K562 (cell line): ENCODE measurements around the gene SHB. TPM values are rescaled to one million over a fixed set of nuclear protein-coding genes. Genes with fewer than 3 reads are reported as not detected.

Source experiments
- ATAC-seq: fragments of 200-7000 bp; cut with Tn5 transposase; 3 replicates; pipeline ENCODE4 v1.9.1; 2020; ENCODE audit warnings: moderate library complexity
- BruUV-seq: library from RNA; stranded (reverse); fragments of 400-500 nt; replicated peaks from 2 replicates; lab custom pipeline; 2021; lab: Mats Ljungman, UMichigan
- CTCF ChIA-PET: fragments of 300-600 bp; formaldehyde crosslinking; extraction: SDS; loops from one replicate; lab custom pipeline; 2021; ENCODE audit warnings: low intra/inter-chr PET ratio; lab: Yijun Ruan, JAX
- POLR2A ChIA-PET: fragments of 300-600, 350-650 bp; sonication (Branson Sonifier 250); formaldehyde crosslinking; extraction: SDS; loops from one replicate; lab custom pipeline; 2021; ENCODE audit warnings: antibody characterized with exemption, inconsistent platforms; lab: Yijun Ruan, JAX
- DNase-seq, 4 experiments: peaks; one replicate each; pipeline versions ENCODE4 v3.0.0 to v3.0.0-alpha.2; 2011 to 2018; ENCODE audit warnings: low spot score in 3 of 4, mixed read lengths in 3 of 4; ENCODE audit errors: extremely low read depth in 1 of 4
- FAIRE-seq: peaks from 2 replicates; lab custom pipeline; 2011; peaks lifted over from hg19 to GRCh38; lab: Jason Lieb, UNC
- H2AFZ ChIP-seq: 2 replicates; pipeline ENCODE4 v1.6.0; 2011; ENCODE audit warnings: low read depth, low read length, control low read depth, inconsistent platforms
- H3K27ac ChIP-seq: fragments of 200-600 bp; 3 replicates; pipeline ENCODE4 v1.8.0; 2011; ENCODE audit warnings: low read depth, mild to moderate bottlenecking, control low read depth, inconsistent platforms, low read length, moderate library complexity, mixed read lengths; ENCODE audit errors: extremely low read depth
- H3K27me3 ChIP-seq, 2 experiments: fragments of 300-600 bp in 1 of 2; 2 replicates in 1 of 2; 3 replicates in 1 of 2; pipeline versions ENCODE4 v1.6.0 to v1.8.0; 2011; ENCODE audit warnings: inconsistent platforms in 2 of 2, low read length in 2 of 2, mild to moderate bottlenecking in 1 of 2, mixed read lengths in 1 of 2, moderate library complexity in 1 of 2; ENCODE audit not compliant: control insufficient read depth in 2 of 2, insufficient read depth in 2 of 2
- H3K36me3 ChIP-seq: fragments of 300-600 bp; 3 replicates; pipeline ENCODE4 v1.8.0; 2011; ENCODE audit warnings: mild to moderate bottlenecking, low read length, inconsistent platforms; ENCODE audit not compliant: control insufficient read depth, insufficient read depth
- H3K4me1 ChIP-seq, 2 experiments: fragments of 200-600 bp in 1 of 2; replicated peaks in 1 of 2; 2 replicates in 1 of 2; 3 replicates in 1 of 2; pipeline versions ENCODE4 v1.5.1 to v1.8.0; 2011; ENCODE audit warnings: inconsistent platforms in 2 of 2, low read length in 2 of 2, mild to moderate bottlenecking in 1 of 2, mixed read lengths in 1 of 2, moderate library complexity in 1 of 2; ENCODE audit not compliant: control insufficient read depth in 2 of 2, insufficient read depth in 2 of 2
- H3K4me2 ChIP-seq: 2 replicates; pipeline ENCODE4 v1.6.1; 2011; ENCODE audit warnings: low read length, control low read depth, inconsistent platforms, mixed read lengths; ENCODE audit not compliant: insufficient read depth
- H3K4me3 ChIP-seq: fragments of 200-600 bp; sonication (generic), shearing (Covaris generic); 2 replicates; pipeline ENCODE4 v1.5.1; 2016; ENCODE audit warnings: control low read depth, inconsistent platforms
- H3K79me2 ChIP-seq: fragments of 200-600 bp; 3 replicates; pipeline ENCODE4 v1.8.0; 2011; ENCODE audit warnings: low read length, inconsistent platforms; ENCODE audit not compliant: control insufficient read depth, insufficient read depth
- H3K9ac ChIP-seq, 2 experiments: 2 replicates each; pipeline versions ENCODE4 v1.6.0 to v1.6.1; 2011; ENCODE audit warnings: low read depth in 2 of 2, low read length in 2 of 2, control low read depth in 1 of 2, inconsistent platforms in 1 of 2, mild to moderate bottlenecking in 1 of 2, mixed read lengths in 1 of 2; ENCODE audit not compliant: insufficient read depth in 1 of 2
- H3K9me1 ChIP-seq: one replicate; pipeline ENCODE4 v1.6.0; 2011; ENCODE audit warnings: inconsistent platforms, mild to moderate bottlenecking, low read length, moderate library complexity; ENCODE audit not compliant: control insufficient read depth, insufficient read depth
- H3K9me3 ChIP-seq: replicated peaks from 2 replicates; pipeline ENCODE4 v1.5.1; 2011; ENCODE audit warnings: low read depth, low read length, inconsistent platforms; ENCODE audit not compliant: control insufficient read depth, insufficient read depth
- H4K20me1 ChIP-seq: replicated peaks from 2 replicates; pipeline ENCODE4 v1.6.1; 2011; ENCODE audit warnings: low read length, inconsistent platforms, mixed read lengths; ENCODE audit not compliant: control insufficient read depth, insufficient read depth
- BCL6 ChIP-seq: fragments of 250-450 bp; sonication (Bioruptor Pico); IDR thresholded peaks from 2 replicates; pipeline ENCODE4 v1.4.0; 2020
- GMEB1 ChIP-seq: fragments of 250-450 bp; sonication (Bioruptor Pico); IDR thresholded peaks from 2 replicates; pipeline ENCODE4 v1.4.0; 2020; ENCODE audit warnings: mild to moderate bottlenecking
- MCM7 ChIP-seq, 2 experiments: fragments of 450-650 bp; IDR thresholded peaks; 2 replicates each; pipeline ENCODE4 v1.6.1; 2016 to 2018
- PCBP2 ChIP-seq: fragments of 200-400 bp; formaldehyde crosslinking; IDR thresholded peaks from 2 replicates; pipeline ENCODE4 v1.6.1; 2018; ENCODE audit warnings: low read length, low read depth, mild to moderate bottlenecking, moderate library complexity; ENCODE audit not compliant: poor library complexity, severe bottlenecking
- STAG1 ChIP-seq: sonication (generic); formaldehyde crosslinking; IDR thresholded peaks from 2 replicates; pipeline ENCODE4 v1.5.0; 2020; ENCODE audit warnings: missing genetic modification reagents, borderline replicate concordance
- ZBTB2 ChIP-seq: fragments of 450-650 bp; IDR thresholded peaks from 2 replicates; pipeline ENCODE4 v1.6.1; 2016; ENCODE audit warnings: antibody characterized with exemption
- ZNF12 ChIP-seq: sonication (generic); formaldehyde crosslinking; IDR thresholded peaks from 2 replicates; pipeline ENCODE4 v1.4.0; 2020; ENCODE audit warnings: mild to moderate bottlenecking, missing genetic modification reagents
- ZNF184 ChIP-seq: sonication (generic); formaldehyde crosslinking; IDR thresholded peaks from 2 replicates; pipeline ENCODE4 v1.5.0; 2020; ENCODE audit warnings: missing genetic modification reagents
- ZNF274 ChIP-seq: IDR thresholded peaks from 2 replicates; pipeline ENCODE4 v1.6.1; 2011; ENCODE audit warnings: low read depth, mild to moderate bottlenecking, low read length, moderate library complexity, borderline replicate concordance
- ZNF76 ChIP-seq: fragments of 250-450 bp; sonication (Bioruptor Pico); IDR thresholded peaks from 2 replicates; pipeline ENCODE4 v1.4.0; 2020; ENCODE audit warnings: mild to moderate bottlenecking, moderate library complexity, borderline replicate concordance
- ZNF780A ChIP-seq: fragments of 250-450 bp; sonication (Bioruptor Pico); IDR thresholded peaks from 2 replicates; pipeline ENCODE4 v1.5.0; 2021; ENCODE audit warnings: mild to moderate bottlenecking
- WGBS: fragments of 100-300 bp; shearing (Covaris generic); methylation state at CpG from one replicate; pipeline ENCODE4 v1.1.6; 2016; ENCODE audit warnings: low coverage, mixed read lengths; ENCODE audit not compliant: insufficient coverage; ENCODE audit errors: missing lambda C conversion rate; 5-methylcytosine and 5-hydroxymethylcytosine counted together
- in situ Hi-C: fragments of 300-500 bp; cut with MboI; formaldehyde crosslinking; loops from 4 replicates; pipeline ENCODE4 v1.15.0; 2018; ENCODE audit warnings: inconsistent platforms, mixed read lengths
- intact Hi-C: fragments of 100-400 bp; cut with micrococcal nuclease; formaldehyde crosslinking; loops from 2 replicates; pipeline ENCODE4 v1.14.2; 2022
- polyA plus RNA-seq, 8 experiments: library from polyadenylated mRNA; depleted of rRNA in 4 of 8; stranded (reverse) in 5 of 8; unstranded in 3 of 8; fragments of >200 nt; fragmentation: Nextera tagmentation in 2 of 8; fragmentation: Illumina TruSeq in 1 of 8; extraction: Ambion mirVana in 2 of 8; extraction: Trizol in 1 of 8; gene quantifications; 2 replicates each; pipeline versions ENCODE4 v1.2.1 to v1.2.3, GENCODE V29; 2011 to 2014; ENCODE audit warnings: inconsistent platforms in 1 of 8, missing spikeins in 1 of 8
- total RNA-seq, 7 experiments: library from RNA; depleted of rRNA in 6 of 7; stranded (reverse); fragments of >200 nt in 6 of 7; fragmentation: Illumina TruSeq in 2 of 7; extraction: Trizol in 2 of 7; gene quantifications; 2 replicates each; pipeline versions ENCODE4 v1.2.1 to v1.2.3, GENCODE V29; 2011 to 2021; ENCODE audit warnings: low replicate concordance in 1 of 7

The SHB gene
- total and polyA plus RNA-seq, 9 of the 15 experiments (the other 6 are each of a cell fraction or from before 2014, with no cell fraction given): 0.78 to 16.0 (median 5.3) TPM

GRCh38 chr9:38017885-38018186, 51.2 kb downstream of the SHB start:
- intact Hi-C loops: no loop called here
- no peak for FAIRE-seq
- 0 out of 3 replicates have a peak, but pooled peaks cover 5% of the 10 kb centered on the region for H3K79me2 ChIP-seq

More at GRCh38 chr9:38017885-38018186, 51.2 kb downstream of the SHB start:
- Histone ChIP-seq H3K36me3 (peaks cover 13% of the 10 kb centered on the region; the same call in 2 of the 3 replicates), H3K27ac (no peak overlapping the region), H3K4me3 (no peak overlapping the region), H4K20me1 (peaks cover 20% of the 10 kb centered on the region), H2AFZ (no peak overlapping the region), H3K4me2 (no peak overlapping the region), H3K9me1 (no peaks in the 10 kb centered on the region), H3K9ac (no peak overlapping the region)
- 52% methylated on average over 2 of the region's 2 CpGs for WGBS
- ATAC-seq: no peak
- CTCF ChIA-PET: interaction anchor here (0.7 kb wide), 1 partner anchor 83 kb away, joined by 6 read pairs; no protein-coding TSS in a partner anchor
- POLR2A ChIA-PET: interaction anchor here (1.0 to 2.0 kb wide), 5 partner anchors 13 to 57 kb away, joined by 3 to 5 read pairs (median 4); no protein-coding TSS in a partner anchor
- in situ Hi-C loops: no loop called here
- BruUV-seq: no TSS peak
- no peak for DNase-seq
- TF ChIP-seq MCM7 (IDR thresholded peaks at IDR 0.05) (no peak), STAG1 (CRISPR knock-in tag) (no peak), ZNF780A (CRISPR knock-in tag) (no peak), ZNF274 (no peak), PCBP2 (no peak), ZNF184 (CRISPR knock-in tag) (no peak), ZNF12 (CRISPR knock-in tag) (no peak), ZBTB2 (no peak), ZNF76 (CRISPR knock-in tag) (no peak), BCL6 (CRISPR knock-in tag) (no peak), GMEB1 (no peak)
- TF ChIP-seq, all 486 proteins: peak for 0
- Histone ChIP-seq H3K27me3 (no peaks in the 10 kb centered on the region), H3K4me1 (peaks cover 7 to 17% of the 10 kb centered on the region in 2 experiments; a peak in 3 of 5 replicates), H3K9me3 (no peaks in the 10 kb centered on the region)
